Mononuclear cell (primary cell): ENCODE data around the gene NBPF1. TPM values are rescaled to one million over a fixed set of nuclear protein-coding genes. Genes with fewer than 3 reads are reported as not detected.
"Not testable (repeated sequence)": the region's sequence is repeated elsewhere in the genome, so short reads cannot be mapped to it uniquely, and the experiment has no call there.

ENCODE experiments used
- H3K27me3 ChIP-seq: 2 replicates; pipeline ENCODE4 v1.6.0; 2011; ENCODE audit warnings: low read length, control low read depth; ENCODE audit not compliant: insufficient read depth
- H3K4me1 ChIP-seq: 2 replicates; pipeline ENCODE4 v1.5.1; 2011; ENCODE audit warnings: mild to moderate bottlenecking, low read length, control low read depth; ENCODE audit not compliant: insufficient read depth
- H3K4me3 ChIP-seq: 2 replicates; pipeline ENCODE4 v1.5.1; 2011; ENCODE audit warnings: mild to moderate bottlenecking, low read length, moderate library complexity
- H3K9me3 ChIP-seq: 2 replicates; pipeline ENCODE4 v1.5.1; 2011; ENCODE audit warnings: low read depth, mild to moderate bottlenecking, control low read depth, low read length
- total RNA-seq: library from RNA; depleted of rRNA; stranded (reverse); fragments of >200 nt; gene quantifications from one replicate; pipeline ENCODE4 v1.2.3, GENCODE V29; 2012

Gene NBPF1
- total RNA-seq, 1 donor, result 15.4 TPM

- H3K9me3 ChIP-seq, H3K27me3 ChIP-seq, H3K4me1 ChIP-seq, H3K4me3 ChIP-seq: not testable (repeated sequence)
Observed at GRCh38 chr1:16560498-16560897, 52.9 kb downstream of the NBPF1 start.

- not testable (repeated sequence) for H3K9me3 ChIP-seq, H3K4me3 ChIP-seq, H3K27me3 ChIP-seq, H3K4me1 ChIP-seq
Observed at GRCh38 chr1:16559688-16560087, 53.7 kb downstream of the NBPF1 start.

DNA sequence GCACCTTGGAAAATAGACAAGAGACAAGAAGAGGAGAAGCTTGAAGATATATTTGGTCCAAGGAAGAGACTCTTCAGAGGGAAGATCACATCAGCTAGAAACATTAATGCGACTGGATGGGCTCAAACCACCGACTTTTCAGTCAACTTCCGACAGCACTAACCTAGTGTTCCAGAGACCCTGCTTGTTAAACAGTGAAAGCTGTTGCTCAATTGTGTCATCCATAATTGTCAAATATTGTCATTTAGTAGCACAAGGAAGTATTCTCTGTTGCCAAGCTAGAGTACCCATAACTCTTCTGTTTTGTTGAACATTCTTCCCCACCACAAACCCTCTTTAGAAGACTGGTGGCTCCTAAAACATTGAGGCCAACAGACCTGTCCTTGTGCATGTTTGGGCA lies 56.3 kb downstream of the NBPF1 start:
- H3K27me3 ChIP-seq, H3K4me1 ChIP-seq, H3K4me3 ChIP-seq, H3K9me3 ChIP-seq: not testable (repeated sequence)

GRCh38 chr1:16553244-16553643 lies 60.1 kb downstream of the NBPF1 start:
- not testable (repeated sequence) for H3K9me3 ChIP-seq, H3K4me3 ChIP-seq, H3K4me1 ChIP-seq, H3K27me3 ChIP-seq

- H3K4me1 ChIP-seq, H3K9me3 ChIP-seq, H3K27me3 ChIP-seq, H3K4me3 ChIP-seq: not testable (repeated sequence)
Observed at GRCh38 chr1:16550212-16550918, 63.0 kb downstream of the NBPF1 start.

DNA sequence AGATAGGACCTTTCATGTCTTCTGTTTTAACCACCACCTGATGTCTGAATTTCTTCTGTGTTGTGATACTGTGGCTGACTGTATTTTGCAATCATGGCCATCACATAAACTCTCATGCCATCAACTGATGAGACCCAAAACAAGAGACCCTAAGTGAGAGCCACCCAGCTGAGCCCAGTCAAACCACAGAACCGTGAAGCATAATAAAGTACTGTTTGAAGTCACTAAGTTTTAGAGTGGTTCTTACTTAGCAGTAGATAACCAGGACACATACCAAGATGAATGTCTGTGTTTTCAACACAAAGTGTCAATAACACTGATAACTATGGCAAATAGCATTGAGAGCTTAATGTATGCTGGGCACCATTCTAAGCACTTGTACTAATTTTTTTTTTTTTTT lies 63.8 kb downstream of the NBPF1 start:
- not testable (repeated sequence) for H3K27me3 ChIP-seq, H3K4me1 ChIP-seq, H3K9me3 ChIP-seq, H3K4me3 ChIP-seq

- H3K9me3 ChIP-seq, H3K27me3 ChIP-seq, H3K4me3 ChIP-seq, H3K4me1 ChIP-seq: not testable (repeated sequence)
Observed at GRCh38 chr1:16547502-16548241, 65.7 kb downstream of the NBPF1 start.

DNA sequence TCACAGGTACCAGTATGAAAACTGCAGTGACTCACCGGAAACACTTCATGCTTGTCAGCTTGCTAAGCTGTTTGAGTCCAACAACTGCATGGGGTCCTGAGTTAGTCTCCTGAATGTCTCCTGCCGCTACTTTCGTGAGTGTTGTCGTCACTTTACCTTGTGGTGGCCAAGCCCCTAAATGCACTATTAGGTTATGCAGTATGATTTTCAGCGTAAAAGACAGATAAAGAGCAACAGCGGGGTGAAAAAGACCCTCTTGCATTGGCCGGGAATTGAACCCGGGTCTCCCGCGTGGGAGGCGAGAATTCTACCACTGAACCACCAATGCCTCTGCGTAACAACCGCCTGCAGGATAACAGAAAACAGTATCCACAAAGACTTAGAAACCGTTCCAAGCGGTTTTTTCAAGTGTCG lies 67.7 kb downstream of the NBPF1 start:
- H3K4me3 ChIP-seq, result not testable (repeated sequence)

GRCh38 chr1:16540421-16540893 lies 72.9 kb downstream of the NBPF1 start:
- not testable (repeated sequence) for H3K27me3 ChIP-seq, H3K4me3 ChIP-seq, H3K9me3 ChIP-seq, H3K4me1 ChIP-seq

More for the DNA sequence above, 67.7 kb downstream of the NBPF1 start:
- not testable (repeated sequence) for H3K27me3 ChIP-seq, H3K4me1 ChIP-seq, H3K9me3 ChIP-seq

- not testable (repeated sequence) for H3K27me3 ChIP-seq, H3K4me3 ChIP-seq, H3K4me1 ChIP-seq, H3K9me3 ChIP-seq
Observed at GRCh38 chr1:16537528-16537927, 75.8 kb downstream of the NBPF1 start.

GRCh38 chr1:16536796-16537195 lies 76.6 kb downstream of the NBPF1 start:
- not testable (repeated sequence) for H3K9me3 ChIP-seq, H3K4me1 ChIP-seq, H3K4me3 ChIP-seq, H3K27me3 ChIP-seq

DNA sequence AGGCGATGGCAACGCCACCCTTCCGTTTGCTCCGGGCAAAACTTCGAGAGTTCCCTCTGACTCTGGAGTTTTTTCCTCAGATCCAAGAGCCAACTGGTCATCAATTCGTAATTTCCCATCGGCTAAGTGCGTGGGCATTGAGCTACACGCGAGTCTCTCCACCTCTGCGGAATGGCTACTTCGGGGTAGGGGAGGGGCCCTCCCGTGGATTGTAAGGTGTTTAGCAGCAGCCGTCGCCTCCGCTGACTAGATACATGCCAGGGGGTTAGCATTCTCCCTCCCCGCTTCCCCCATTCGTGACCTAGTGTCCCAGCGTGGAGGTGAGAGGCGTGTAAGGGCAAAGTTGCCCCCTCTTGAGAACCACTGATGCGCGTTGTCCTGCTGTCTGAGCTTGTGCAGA lies 77.5 kb downstream of the NBPF1 start:
- not testable (repeated sequence) for H3K4me1 ChIP-seq, H3K4me3 ChIP-seq, H3K27me3 ChIP-seq, H3K9me3 ChIP-seq

GRCh38 chr1:16535487-16535886 lies 77.9 kb downstream of the NBPF1 start:
- H3K27me3 ChIP-seq, H3K9me3 ChIP-seq, H3K4me1 ChIP-seq, H3K4me3 ChIP-seq: not testable (repeated sequence)

- not testable (repeated sequence) for H3K9me3 ChIP-seq, H3K27me3 ChIP-seq, H3K4me1 ChIP-seq, H3K4me3 ChIP-seq
Observed at GRCh38 chr1:16534829-16535456, 78.4 kb downstream of the NBPF1 start.

GRCh38 chr1:16534239-16534828 lies 79.0 kb downstream of the NBPF1 start:
- not testable (repeated sequence) for H3K9me3 ChIP-seq, H3K4me3 ChIP-seq, H3K27me3 ChIP-seq, H3K4me1 ChIP-seq
